K562 (cell line): ENCODE data around the gene CIAO3. TPM values are rescaled to one million over a fixed set of nuclear protein-coding genes. Genes with fewer than 3 reads are reported as not detected.
A peak's percentile ranks its signal among the peaks of the same experiment; 100 is the strongest.

ENCODE experiments used
- ATF7 ChIP-seq: fragments of 450-650 bp; IDR thresholded peaks from 2 replicates; pipeline ENCODE4 v1.7.1; 2014; ENCODE audit warnings: mild to moderate bottlenecking, moderate library complexity
- BRCA1 ChIP-seq, 2 experiments: fragments of 450-650 bp in 1 of 2; sonication (generic) in 1 of 2; formaldehyde crosslinking in 1 of 2; IDR thresholded peaks; 2 replicates each; pipeline versions ENCODE4 v1.5.0 to v1.6.1; 2017 to 2020; ENCODE audit warnings: mild to moderate bottlenecking in 1 of 2, missing genetic modification reagents in 1 of 2
- CBFB ChIP-seq: sonication (generic); formaldehyde crosslinking; IDR thresholded peaks from 2 replicates; pipeline ENCODE4 v1.4.0; 2020; ENCODE audit warnings: mild to moderate bottlenecking, missing genetic modification reagents
- CEBPG ChIP-seq, 3 experiments: fragments of 200-800 bp in 1 of 3; sonication (Bioruptor generic) in 1 of 3; sonication (generic) in 1 of 3; formaldehyde crosslinking in 1 of 3; IDR thresholded peaks in 2 of 3; conservative IDR thresholded peaks in 1 of 3; 2 replicates each; pipeline versions ENCODE4 v1.6.1 to v1.8.0; 2016 to 2022; ENCODE audit warnings: missing compliant biosample characterization in 2 of 3, missing genetic modification characterization in 2 of 3, mild to moderate bottlenecking in 1 of 3, missing genetic modification reagents in 1 of 3
- CXXC5 ChIP-seq: fragments of 250-450 bp; sonication (Bioruptor Pico); IDR thresholded peaks from 2 replicates; pipeline ENCODE4 v1.8.0; 2022; ENCODE audit warnings: inconsistent platforms, mild to moderate bottlenecking, moderate library complexity
- EP300 ChIP-seq: IDR thresholded peaks from 2 replicates; pipeline ENCODE4 v1.6.1; 2012; ENCODE audit warnings: low read length, improper control_type of control experiment
- HEY1 ChIP-seq: fragments of 250-450 bp; sonication (Bioruptor Pico); IDR thresholded peaks from 2 replicates; pipeline ENCODE4 v1.5.0; 2020; ENCODE audit warnings: mild to moderate bottlenecking, moderate library complexity, borderline replicate concordance
- IRF1 ChIP-seq: sonication (generic); formaldehyde crosslinking; IDR thresholded peaks from 2 replicates; pipeline ENCODE4 v1.8.0; 2022; ENCODE audit warnings: missing genetic modification reagents, mild to moderate bottlenecking, borderline replicate concordance
- KHSRP ChIP-seq: fragments of 450-650 bp; IDR thresholded peaks from 2 replicates; pipeline ENCODE4 v1.6.1; 2017
- MBD2 ChIP-seq: sonication (generic); IDR thresholded peaks from 2 replicates; pipeline ENCODE4 v1.6.1; 2016; ENCODE audit warnings: low read depth, borderline replicate concordance
- MCM2 ChIP-seq: fragments of 450-650 bp; IDR thresholded peaks from 2 replicates; pipeline ENCODE4 v1.6.1; 2017; ENCODE audit warnings: low read depth, mild to moderate bottlenecking
- PCBP1 ChIP-seq: fragments of 200-400 bp; formaldehyde crosslinking; IDR thresholded peaks from 2 replicates; pipeline ENCODE4 v1.6.1; 2018; ENCODE audit warnings: mild to moderate bottlenecking, low read depth, low read length; ENCODE audit not compliant: poor library complexity, severe bottlenecking
- TCF15 ChIP-seq: fragments of 250-450 bp; sonication (Bioruptor Pico); IDR thresholded peaks from 2 replicates; pipeline ENCODE4 v1.8.0; 2022; ENCODE audit warnings: moderate library complexity, mild to moderate bottlenecking, inconsistent platforms
- U2AF2 ChIP-seq: fragments of 200-400 bp; formaldehyde crosslinking; optimal IDR thresholded peaks from 2 replicates; pipeline ENCODE3; 2017; ENCODE audit warnings: low read depth, mild to moderate bottlenecking, low read length
- USF1 ChIP-seq: sonication (generic); formaldehyde crosslinking; IDR thresholded peaks from 2 replicates; pipeline ENCODE4 v1.9.0; 2022; ENCODE audit warnings: mild to moderate bottlenecking, missing genetic modification reagents
- ZBTB33 ChIP-seq: sonication (generic); formaldehyde crosslinking; IDR thresholded peaks from 2 replicates; pipeline ENCODE4 v1.8.1; 2023; ENCODE audit warnings: mild to moderate bottlenecking, missing genetic modification reagents
- ZC3H11A ChIP-seq: IDR thresholded peaks from 2 replicates; pipeline ENCODE4 v1.6.1; 2012; ENCODE audit warnings: low read depth, low read length, improper control_type of control experiment
- ZNF274 ChIP-seq: IDR thresholded peaks from 2 replicates; pipeline ENCODE4 v1.6.1; 2011; ENCODE audit warnings: low read depth, mild to moderate bottlenecking, low read length, moderate library complexity, borderline replicate concordance
- ZNF444 ChIP-seq: fragments of 250-450 bp; sonication (Bioruptor Pico); IDR thresholded peaks from 2 replicates; pipeline ENCODE4 v1.4.0; 2020; ENCODE audit warnings: mild to moderate bottlenecking, moderate library complexity
- ZNF644 ChIP-seq: fragments of 200-800 bp; sonication (Bioruptor generic); IDR thresholded peaks from 2 replicates; pipeline ENCODE4 v1.6.1; 2016; ENCODE audit warnings: low read depth, missing genetic modification characterization, missing compliant biosample characterization
- ZNF655 ChIP-seq: fragments of 250-450 bp; sonication (Bioruptor Pico); IDR thresholded peaks from 2 replicates; pipeline ENCODE4 v1.5.0; 2021
- polyA plus RNA-seq, 8 experiments: library from polyadenylated mRNA; depleted of rRNA in 4 of 8; stranded (reverse) in 5 of 8; unstranded in 3 of 8; fragments of >200 nt; fragmentation: Nextera tagmentation in 2 of 8; fragmentation: Illumina TruSeq in 1 of 8; extraction: Ambion mirVana in 2 of 8; extraction: Trizol in 1 of 8; gene quantifications; 2 replicates each; pipeline versions ENCODE4 v1.2.1 to v1.2.3, GENCODE V29; 2011 to 2014; ENCODE audit warnings: inconsistent platforms in 1 of 8, missing spikeins in 1 of 8
- total RNA-seq, 7 experiments: library from RNA; depleted of rRNA in 6 of 7; stranded (reverse); fragments of >200 nt in 6 of 7; fragmentation: Illumina TruSeq in 2 of 7; extraction: Trizol in 2 of 7; gene quantifications; 2 replicates each; pipeline versions ENCODE4 v1.2.1 to v1.2.3, GENCODE V29; 2011 to 2021; ENCODE audit warnings: low replicate concordance in 1 of 7

CIAO3 gene
- total and polyA plus RNA-seq, 9 of the 15 experiments (the other 6 are each of a cell fraction or from before 2014, with no cell fraction given): 2.2 to 35.6 (median 18.7) TPM

GRCh38 chr16:679814-680624 lies 60.8 kb downstream of the CIAO3 start, which contains the start of gene STUB1 (continued):
- TF ChIP-seq CBFB (CRISPR knock-in tag) (no peak), TCF15 (CRISPR knock-in tag) (no peak), BRCA1 (IDR thresholded peaks at IDR 0.05) (no peak), BRCA1 (CRISPR knock-in tag; IDR thresholded peaks at IDR 0.05) (no peak), MBD2 (0 out of 2 replicates have a peak, but pooled peaks have one; percentile 10), ATF7 (peak; percentile 54), U2AF2 (no peak), ZNF274 (no peak), PCBP1 (no peak), ZNF644 (tag) (no peak), ZNF655 (CRISPR knock-in tag) (no peak), CEBPG (CRISPR knock-in tag; IDR thresholded peaks at IDR 0.05) (no peak), CEBPG (tag; conservative IDR thresholded peaks at IDR 0.05 in 1 of 2, IDR thresholded peaks at IDR 0.05 in 1 of 2) (no peak), MCM2 (no peak), EP300 (no peak; the same call in 1 of the 2 replicates), ZC3H11A (no peak), KHSRP (no peak), IRF1 (CRISPR knock-in tag) (no peak), ZNF444 (CRISPR knock-in tag) (no peak), ZBTB33 (CRISPR knock-in tag) (no peak), HEY1 (CRISPR knock-in tag) (no peak), CXXC5 (CRISPR knock-in tag) (peak; percentile 96), USF1 (CRISPR knock-in tag) (no peak)
